LNCAP (cell line): ENCODE measurements around the gene MTA1.

Experiments
- TF ChIP-seq, protein P1 (sequence below): fragments of 450-650 bp; IDR thresholded peaks from 2 replicates; pipeline ENCODE4 v1.5.1; 2017; ENCODE audit warnings: mild to moderate bottlenecking

MTA1 gene

DNA sequence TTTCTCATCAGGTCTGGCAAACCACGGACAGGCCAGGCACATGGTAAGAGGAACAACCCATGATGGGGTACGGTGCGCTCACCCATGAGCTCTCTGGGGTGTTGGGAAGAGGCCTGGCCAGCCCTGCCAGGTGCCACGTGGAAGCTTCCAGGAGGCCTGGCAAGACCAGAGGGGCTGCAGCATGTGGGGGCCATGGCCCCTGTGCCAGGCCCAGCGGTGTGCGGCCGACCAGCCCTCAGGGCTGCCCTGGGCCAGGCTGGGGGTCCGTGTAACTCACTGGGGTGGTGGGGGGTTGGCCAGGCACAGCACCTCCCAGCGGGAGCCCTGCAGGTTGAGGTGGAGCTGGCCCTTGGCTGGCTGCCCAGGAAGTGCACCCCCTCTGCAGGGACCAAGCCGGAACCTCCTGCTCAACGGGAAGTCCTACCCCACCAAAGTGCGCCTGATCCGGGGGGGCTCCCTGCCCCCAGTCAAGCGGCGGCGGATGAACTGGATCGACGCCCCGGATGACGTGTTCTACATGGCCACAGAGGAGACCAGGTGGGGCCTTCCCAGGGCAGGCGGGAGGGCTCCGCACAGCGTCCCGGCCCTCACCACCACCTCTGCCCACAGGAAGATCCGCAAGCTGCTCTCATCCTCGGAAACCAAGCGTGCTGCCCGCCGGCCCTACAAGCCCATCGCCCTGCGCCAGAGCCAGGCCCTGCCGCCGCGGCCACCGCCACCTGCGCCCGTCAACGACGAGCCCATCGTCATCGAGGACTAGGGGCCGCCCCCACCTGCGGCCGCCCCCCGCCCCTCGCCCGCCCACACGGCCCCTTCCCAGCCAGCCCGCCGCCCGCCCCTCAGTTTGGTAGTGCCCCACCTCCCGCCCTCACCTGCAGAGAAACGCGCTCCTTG lies 50.1 kb downstream of the MTA1 start:
- TF ChIP-seq, protein P1, sequence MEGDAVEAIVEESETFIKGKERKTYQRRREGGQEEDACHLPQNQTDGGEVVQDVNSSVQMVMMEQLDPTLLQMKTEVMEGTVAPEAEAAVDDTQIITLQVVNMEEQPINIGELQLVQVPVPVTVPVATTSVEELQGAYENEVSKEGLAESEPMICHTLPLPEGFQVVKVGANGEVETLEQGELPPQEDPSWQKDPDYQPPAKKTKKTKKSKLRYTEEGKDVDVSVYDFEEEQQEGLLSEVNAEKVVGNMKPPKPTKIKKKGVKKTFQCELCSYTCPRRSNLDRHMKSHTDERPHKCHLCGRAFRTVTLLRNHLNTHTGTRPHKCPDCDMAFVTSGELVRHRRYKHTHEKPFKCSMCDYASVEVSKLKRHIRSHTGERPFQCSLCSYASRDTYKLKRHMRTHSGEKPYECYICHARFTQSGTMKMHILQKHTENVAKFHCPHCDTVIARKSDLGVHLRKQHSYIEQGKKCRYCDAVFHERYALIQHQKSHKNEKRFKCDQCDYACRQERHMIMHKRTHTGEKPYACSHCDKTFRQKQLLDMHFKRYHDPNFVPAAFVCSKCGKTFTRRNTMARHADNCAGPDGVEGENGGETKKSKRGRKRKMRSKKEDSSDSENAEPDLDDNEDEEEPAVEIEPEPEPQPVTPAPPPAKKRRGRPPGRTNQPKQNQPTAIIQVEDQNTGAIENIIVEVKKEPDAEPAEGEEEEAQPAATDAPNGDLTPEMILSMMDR = no peak

DNA sequence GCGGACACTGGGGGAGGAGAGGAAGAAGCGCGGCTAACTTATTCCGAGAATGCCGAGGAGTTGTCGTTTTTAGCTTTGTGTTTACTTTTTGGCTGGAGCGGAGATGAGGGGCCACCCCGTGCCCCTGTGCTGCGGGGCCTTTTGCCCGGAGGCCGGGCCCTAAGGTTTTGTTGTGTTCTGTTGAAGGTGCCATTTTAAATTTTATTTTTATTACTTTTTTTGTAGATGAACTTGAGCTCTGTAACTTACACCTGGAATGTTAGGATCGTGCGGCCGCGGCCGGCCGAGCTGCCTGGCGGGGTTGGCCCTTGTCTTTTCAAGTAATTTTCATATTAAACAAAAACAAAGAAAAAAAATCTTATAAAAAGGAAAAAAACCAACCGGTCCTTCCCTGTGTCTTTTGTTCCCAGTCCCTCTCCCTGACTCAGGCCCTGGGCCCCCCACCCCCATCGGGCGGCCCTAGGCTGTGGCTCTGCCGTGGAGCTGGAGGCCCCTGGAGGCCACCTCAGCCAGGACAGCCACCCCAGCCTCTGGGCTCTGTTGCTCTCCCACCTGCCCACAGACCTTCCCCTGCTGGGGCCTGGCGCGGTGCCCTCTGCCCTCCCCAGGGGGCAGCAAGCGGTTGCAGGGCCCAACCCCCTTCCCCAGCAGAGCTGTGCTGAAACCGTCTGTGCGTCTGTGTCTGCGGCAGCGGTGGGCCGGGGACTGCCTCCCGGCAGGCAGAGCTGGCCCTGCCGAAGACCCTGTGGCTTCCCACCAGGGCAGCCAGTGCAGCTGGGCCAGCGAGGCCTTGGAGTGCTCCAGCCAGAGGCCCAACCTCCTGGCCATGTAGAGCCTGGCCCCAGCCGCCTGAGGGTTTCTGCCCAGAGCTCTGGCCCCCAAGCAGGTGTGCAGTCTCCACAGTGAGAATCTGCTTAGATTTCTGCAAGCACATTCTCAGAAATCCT lies 51.0 kb downstream of the MTA1 start:
- TF ChIP-seq, protein P1 = no peak

DNA sequence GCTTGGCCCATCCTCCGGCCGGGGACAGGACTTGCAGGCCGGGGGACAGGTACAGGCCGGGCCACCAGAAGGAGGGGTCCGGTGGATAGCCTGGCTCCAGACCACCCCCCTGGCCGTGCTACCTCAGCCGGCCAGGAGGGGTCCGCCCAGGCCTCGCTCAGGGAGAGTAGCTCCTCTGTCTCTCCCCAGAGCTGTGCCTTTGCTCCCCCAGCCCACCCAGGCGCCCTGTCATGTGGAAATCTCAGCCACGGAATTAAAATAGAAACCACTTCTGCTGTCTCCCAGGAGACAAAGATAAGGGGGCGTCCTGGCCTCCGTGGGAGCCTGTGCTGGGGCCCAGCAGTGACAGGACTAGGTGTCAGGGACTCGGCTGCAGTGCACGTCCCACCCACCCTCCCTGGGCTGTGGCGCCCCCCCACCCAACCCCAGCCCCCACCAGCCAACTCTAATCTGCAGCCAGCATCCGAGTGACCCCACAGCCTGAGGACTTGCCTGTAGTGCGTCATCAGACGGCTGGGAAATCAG lies 51.7 kb downstream of the MTA1 start:
- TF ChIP-seq, protein P1 = no peak

DNA sequence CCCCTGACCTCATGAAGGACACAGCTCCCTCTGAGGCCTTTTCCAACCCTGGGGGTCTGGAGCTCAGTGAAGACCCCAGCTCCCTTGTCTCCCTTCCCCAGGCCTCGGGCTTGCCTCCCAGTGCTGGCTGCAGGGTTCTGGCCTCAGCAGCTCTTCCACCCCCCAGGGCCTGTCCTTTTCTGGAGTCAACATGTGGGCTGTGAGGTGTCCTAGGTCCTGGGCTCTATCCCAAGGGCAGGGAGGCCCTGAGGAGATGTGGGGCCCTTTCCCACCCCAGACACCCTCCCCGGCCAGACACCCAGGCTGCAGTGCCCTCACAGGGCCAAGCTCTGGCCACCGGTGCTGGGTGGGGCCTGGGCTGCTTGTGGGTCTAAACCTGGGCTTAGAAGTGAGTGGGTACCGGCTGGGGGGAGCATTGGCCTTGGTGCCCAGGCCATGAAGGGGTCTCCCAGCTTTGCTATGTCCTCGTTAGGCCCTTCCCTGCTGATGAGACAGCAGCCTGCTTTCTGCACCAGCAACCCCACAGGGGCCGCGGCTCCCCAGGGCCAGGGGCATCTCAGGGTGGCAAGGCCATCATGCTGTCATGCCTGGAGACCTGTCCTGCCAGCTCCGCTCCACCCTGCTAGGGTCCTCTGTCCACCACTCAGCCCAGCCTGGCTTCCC lies 52.3 kb downstream of the MTA1 start:
- TF ChIP-seq, protein P1 = no peak

DNA sequence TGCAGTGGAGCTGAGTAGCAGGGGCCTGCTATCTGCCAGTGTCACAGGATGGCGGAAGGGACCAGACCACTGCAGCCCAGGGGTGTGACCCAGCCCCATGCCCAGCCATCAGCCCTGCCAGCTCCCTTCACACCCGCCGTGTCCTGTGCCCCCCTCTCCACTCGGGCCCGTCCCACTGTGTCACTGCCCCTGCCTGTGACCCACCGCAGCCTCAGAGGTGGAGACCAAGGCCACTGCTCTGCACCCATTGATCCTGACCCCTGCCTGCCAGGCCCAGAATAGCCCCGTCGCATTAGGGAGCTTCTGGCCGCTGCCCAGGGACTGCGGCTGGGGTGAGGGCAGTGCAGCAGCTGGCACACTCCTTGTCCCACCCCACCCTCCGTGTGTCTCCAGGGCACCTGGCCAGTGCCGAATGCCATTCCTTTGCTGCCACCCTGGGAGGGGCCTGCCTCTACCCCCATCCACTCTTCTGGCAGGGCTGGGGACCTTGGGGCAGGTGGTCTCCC lies 52.9 kb downstream of the MTA1 start:
- TF ChIP-seq, protein P1 = no peak

DNA sequence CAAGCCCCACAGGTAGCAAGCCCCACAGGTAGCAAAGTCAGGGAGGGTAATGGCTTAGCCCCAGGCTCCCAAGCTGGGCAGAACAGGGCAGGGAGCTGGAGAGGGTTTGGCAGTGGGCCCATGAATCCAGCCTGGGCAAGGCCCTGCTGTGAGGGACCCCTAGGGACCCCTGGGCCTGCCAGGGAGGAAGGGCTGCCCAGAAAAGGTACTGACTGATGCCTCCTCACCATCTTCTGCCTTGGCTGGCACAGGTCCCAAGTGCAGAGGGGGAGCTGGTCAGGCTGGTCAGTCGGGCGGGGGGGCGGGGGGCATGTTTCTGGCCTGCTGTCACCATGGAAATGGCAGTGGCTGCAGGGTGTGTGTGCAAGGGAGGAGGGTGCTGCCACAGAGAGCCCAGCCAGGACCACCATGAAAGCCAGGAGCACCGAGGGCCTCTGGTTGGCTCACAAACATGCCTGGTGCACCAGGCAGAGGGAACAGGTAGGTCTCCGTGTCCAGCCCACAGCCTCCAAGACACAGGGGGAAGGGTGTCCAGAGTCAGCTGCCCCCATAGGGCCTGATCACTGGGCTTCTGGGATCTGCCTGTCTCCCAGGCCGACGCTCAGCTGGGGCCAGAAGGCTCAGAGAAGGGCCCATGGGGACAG lies 53.5 kb downstream of the MTA1 start:
- TF ChIP-seq, protein P1 = no peak
